Measurements from ENCODE around the gene ERVH48-1.

DNA sequence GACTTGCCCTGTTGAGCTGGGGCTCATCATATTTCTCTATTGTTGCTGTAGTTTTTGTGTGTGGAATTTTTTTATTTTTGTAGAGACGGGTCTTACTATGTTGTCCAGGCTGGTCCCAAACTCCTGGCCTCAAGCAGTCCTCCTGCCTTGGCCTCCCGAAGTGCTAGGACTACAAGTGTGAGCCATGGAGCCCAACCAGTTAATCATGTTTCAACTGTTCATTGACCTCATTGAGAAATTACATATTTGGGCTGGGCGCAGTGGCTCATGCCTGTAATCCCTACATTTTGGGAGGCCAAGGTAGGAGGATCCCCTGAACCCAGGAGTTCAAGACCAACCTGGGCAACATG lies 39.8 kb upstream of the ERVH48-1 start:
- TF ChIP-seq, protein P1, sequence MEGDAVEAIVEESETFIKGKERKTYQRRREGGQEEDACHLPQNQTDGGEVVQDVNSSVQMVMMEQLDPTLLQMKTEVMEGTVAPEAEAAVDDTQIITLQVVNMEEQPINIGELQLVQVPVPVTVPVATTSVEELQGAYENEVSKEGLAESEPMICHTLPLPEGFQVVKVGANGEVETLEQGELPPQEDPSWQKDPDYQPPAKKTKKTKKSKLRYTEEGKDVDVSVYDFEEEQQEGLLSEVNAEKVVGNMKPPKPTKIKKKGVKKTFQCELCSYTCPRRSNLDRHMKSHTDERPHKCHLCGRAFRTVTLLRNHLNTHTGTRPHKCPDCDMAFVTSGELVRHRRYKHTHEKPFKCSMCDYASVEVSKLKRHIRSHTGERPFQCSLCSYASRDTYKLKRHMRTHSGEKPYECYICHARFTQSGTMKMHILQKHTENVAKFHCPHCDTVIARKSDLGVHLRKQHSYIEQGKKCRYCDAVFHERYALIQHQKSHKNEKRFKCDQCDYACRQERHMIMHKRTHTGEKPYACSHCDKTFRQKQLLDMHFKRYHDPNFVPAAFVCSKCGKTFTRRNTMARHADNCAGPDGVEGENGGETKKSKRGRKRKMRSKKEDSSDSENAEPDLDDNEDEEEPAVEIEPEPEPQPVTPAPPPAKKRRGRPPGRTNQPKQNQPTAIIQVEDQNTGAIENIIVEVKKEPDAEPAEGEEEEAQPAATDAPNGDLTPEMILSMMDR (IDR thresholded peaks at IDR 0.05; ENCODE audit: extremely low read depth in 1 of 2, insufficient read depth in 1 of 2, low read depth in 1 of 2, low read length in 2 of 2) = no peak
- TF ChIP-seq POLR2A (IDR thresholded peaks at IDR 0.05; ENCODE audit: low read depth, low read length) (no peak), POLR2AphosphoS5 (IDR thresholded peaks at IDR 0.05; ENCODE audit: insufficient read depth, low read depth, low read length) (no peak)
